Measurements from ENCODE around the gene PDE6G.

PDE6G gene

DNA sequence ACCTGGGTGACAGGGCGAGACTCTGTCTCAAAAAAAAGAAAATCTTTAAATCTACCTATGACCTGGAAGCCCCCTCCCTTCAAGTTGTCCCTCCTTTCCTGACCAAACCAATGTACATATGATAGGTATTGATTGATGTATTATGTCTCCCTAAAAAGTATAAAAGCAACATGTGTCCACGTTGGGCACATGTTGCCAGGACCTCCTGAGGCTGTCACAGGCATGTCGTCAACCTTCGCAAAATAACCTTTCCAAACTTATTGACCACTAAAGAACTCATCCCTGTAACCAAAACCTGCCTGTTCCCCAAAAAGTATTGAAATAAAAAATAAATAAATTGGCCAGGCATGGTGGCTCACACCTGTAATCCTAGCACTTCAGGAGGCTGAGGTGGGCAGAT lies 5.7 kb upstream of the PDE6G start:
- DNase-seq (ENCODE audit: low spot score) = no peak

DNA sequence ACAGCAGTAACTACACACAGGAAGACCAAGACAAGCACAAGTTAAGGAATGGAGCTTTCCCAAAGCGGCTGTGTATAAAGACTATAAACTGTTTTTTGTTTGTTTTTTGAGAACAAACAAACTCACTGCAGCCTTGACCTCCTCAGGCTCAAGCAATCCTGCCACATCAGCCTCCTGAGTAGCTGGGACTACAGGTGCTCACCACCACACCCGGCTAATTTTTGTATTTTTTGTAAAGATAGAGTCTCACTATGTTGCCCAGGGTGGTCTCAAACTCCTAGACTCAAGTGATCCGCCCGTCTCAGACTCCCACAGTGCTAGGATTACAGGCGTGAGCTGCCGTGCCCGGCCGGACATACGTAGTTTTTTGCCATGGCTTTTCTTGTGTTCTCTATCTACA lies 4.1 kb upstream of the PDE6G start:
- no peak for DNase-seq (ENCODE audit: low spot score)

DNA sequence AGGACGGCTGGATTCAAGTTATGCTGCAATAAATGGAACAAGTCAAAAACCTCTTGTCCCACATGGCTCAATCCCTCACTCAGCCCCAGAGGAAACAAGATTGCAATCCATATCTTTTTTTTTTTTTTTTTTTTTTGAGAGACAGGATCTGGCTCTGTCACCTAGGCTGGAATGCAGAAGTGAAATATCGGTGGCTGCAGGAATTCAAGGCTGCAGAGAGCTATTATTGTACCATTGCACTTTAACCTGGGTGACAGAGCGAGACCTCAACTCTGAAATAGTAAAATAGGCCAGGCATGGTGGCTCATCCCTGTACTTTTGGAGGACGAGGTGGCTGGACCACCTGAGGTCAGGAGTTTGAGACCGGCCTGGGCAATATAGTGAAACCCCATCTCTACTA lies 2.7 kb upstream of the PDE6G start:
- DNase-seq (ENCODE audit: low spot score) = no peak

DNA sequence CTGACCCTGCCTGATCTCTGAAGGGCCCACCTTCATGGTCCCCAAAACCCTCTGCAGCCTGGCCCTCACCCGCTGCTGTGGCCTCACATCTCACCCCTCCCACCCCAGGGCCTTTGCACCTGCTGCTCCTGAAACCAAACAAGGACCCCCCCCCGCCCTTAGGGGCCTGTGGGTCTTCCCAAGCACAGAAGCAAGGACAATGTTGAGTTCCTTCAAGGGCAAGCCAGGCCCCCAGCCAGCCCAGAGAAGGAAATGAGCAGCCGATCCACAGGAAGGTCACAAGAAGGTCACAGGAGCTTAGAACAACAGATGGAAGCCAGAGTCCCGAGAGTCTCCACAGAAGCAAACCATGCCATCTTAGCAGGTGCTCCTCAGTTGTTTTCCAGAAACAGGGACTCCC lies 493 bp upstream of the PDE6G start:
- DNase-seq (ENCODE audit: low spot score) = no peak

DNA sequence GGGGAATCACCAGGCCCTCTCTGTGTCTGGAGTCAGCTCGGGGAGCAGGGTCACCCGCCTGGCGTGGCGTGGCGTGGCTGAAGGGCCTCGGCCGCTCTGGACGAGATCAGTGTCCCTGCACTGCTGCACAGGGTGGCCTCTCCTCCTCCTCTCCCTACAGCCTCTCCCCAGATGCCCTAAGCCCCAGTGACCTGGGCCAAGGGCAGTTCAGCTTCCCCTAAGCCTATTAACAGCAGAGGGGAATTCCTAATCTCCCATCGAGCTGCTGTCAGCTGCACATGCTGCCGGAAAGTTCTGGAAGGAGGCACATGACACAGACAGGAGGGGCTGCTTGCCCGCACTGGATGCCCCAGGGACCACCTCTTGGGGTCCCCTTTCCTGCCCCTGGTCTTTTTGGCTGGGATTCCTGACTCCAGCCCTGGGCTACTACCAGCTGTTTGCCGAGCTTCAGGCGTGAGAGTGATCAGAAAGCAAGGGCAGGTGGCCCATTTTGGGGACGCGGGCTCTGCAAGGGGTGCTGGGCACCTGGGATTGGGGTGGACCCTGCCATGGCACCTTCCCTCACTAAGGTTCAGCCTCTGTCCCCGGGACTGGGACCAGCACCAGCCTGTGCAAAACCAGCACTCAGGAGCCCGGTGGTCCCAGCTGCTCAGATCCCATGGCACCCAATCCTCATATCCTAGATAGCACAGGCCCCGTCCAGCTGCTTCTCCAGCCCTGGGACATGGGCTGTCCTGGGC lies 794 bp downstream of the PDE6G start:
- peak; percentile 59 for DNase-seq (ENCODE audit: low spot score)

DNA sequence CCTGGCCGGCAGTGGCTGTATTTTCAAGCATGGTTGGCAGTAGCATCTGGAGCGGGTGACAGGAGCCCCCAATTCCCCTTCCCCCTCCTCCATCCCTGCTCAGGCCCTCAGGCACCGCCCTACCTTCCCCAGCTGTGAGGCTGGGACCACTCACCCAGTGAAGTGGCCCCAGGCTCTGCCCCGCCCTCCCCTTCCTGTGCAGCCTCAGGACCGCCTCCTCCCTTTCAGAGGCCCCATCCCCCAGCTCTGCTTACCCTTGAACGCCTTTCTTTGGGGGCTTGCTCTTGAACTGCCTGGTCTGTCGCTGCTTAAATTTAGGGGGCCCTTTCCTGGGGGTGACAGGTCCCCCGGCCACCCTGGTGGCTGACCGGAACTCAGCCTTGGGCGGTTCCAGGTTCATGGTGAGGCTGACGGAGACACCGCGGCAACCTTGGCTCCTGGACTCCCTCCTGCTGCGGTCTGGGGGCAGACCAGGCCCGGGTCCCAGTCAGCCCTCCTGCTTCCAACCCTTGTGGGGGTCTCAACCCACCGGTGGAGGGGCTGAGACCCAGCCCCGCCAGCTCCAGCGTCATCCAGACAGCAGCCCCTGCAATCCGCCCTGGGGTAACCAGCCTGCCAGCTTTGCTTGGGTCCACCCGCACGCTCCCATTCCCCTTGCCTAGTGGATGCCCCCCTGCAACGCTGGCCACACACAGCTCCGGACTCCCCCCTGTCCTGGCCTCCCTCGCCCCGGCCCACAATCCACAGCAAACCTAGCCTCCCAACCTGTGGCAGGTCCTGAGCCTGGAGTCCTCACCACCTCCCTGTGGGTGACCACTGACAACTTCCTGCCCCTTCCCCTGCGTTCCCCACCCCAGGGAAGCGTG lies 3.2 kb downstream of the PDE6G start:
- peak; percentile 49 for DNase-seq (ENCODE audit: low spot score)

DNA sequence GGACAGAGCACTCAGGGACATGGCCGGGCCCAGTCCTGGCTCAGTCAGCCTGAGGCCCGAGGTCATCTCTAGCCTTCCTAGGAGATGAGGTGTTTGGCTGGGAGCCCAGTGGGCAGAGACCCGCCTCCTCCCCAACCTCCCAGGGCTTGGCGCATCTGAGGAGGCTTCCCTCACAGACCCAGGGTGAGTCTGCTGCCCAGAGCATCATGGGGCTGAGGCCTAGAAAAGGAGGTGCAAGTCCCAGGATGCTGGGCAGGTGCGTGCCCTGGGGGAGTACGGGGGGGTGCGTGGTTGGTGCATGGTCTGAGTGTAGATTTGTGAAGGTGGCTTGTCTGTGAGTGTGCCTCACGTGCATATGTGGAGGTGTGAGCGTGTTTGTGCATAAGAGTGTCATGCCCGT lies 4.7 kb downstream of the PDE6G start:
- no peak for DNase-seq (ENCODE audit: low spot score)

DNA sequence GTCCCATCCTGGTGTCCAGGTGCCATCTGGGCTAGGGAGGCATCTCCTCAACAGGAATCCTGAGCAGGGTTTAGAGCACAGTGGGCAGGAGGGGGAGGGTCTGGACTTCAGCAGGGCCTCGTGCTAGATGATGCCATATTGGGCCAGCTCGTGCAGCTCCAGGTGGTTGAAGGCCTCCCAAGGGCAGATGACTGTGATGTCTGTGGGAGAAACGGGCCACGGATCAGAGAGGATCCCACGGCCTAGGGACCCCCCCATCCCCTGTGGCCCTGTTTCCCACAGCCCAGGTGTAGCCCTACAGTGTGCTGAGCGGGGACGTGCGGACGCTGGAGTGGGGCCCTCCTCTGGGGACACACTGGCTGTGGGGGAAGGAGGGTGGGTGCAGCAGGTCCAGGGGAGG lies 5.4 kb downstream of the PDE6G start:
- DNase-seq (ENCODE audit: low spot score) = peak; percentile 47

DNA sequence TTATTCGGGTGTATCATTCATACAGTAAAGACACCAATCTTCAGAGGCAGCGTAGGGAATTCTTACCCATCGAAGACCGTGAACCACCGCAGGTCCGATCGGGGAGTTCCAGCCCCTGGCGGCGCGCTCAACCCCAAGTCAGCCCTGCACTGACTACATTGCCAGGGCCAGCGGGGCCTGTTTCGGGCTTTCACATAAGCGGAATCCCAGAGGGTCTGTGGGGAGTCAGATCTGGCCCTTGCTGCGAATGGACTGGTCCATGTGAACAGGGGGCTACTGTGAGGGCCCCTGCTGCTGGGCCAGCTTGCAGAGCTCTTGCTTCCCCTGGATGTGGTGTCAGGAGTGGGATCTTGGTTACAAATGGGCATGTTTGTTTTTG lies 7.6 kb downstream of the PDE6G start:
- DNase-seq (ENCODE audit: low spot score) = no peak

DNA sequence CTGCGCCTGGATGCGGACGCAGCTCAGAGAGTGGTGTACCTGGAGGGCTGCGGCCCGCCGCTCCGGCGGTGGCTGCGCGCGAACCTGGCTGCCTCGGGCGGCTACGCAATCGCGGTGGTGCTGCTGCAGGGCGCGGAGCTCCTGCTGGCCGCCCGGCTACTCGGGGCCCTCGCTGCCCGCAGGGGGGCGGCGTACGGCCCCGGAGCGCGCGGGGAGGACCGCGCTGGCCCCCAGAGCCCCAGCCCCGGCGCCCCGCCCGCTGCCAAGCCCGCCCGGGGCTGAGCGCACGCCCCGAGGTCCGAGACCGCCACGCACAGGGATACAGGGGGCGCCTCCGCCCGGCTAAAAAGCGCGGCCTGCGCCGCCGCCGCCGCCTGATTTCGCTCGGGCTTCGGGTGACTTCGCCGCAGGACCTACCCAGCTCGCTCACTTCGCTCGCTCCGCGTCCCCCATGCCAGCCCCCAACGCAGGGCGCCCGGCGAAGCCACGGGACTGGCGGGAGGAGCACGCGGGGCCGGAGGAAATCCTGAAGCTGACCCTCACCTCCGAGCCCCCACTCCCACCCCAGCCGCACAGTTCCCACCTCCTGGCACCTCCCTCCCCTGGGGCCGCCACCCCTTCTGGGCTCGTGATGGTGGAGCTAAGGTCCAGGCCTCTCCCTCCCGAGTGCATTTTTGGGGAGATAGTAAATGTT lies 8.2 kb downstream of the PDE6G start:
- peak; percentile 52 for DNase-seq (ENCODE audit: low spot score)

DNA sequence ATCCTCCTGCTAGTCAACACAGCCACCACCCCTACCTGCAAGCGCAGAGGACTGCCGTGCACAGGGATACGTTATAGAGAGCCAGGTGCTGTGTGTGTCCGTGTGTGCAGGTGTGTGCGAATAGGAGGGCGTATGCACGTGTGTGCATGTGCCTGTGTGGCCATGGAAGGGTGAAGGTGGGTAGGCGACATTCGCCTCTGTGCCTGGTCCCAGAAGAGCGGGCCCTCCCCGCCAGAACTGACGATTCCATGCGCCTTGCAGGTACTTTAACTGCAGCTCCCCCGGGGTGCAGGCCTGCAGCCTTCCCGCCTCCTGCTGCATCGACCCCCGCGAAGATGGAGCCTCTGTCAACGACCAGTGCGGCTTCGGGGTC lies 8.7 kb downstream of the PDE6G start:
- DNase-seq (ENCODE audit: low spot score) = no peak

DNA sequence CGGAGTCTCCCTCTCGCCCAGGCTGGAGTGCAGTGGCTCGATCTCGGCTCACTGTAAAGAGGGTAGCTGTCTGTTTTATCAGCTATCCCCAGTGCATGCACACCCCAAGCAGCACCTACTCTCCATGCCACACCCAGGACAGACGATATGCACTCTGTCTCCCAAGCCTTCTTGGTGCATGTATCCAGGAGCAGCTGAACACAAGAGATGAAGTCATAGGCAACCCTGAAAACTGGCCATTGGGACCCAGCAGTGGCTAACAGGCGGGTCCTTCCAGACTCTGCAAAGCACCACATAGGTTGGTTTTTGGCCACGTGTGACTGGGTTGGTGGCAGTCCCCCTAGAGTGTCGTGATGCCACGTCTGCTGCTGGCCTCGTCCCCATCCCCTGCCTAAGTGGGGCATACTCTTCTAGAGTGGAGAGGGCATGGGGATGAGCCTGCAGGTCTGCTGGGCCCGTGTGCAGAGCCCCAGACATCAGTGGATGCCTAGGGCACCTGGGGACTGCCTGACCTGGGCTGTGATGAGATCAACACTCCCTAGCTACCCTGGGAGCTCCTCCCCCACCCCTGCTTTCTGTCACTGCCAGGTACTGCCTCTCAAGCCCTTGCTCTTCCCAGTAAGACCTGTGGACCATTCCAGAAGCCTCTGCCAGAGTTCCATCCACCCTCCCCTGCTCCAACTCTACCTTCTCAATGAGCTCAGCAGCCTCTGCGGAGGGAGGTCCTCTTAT lies 9.3 kb downstream of the PDE6G start:
- DNase-seq (ENCODE audit: low spot score) = no peak

DNA sequence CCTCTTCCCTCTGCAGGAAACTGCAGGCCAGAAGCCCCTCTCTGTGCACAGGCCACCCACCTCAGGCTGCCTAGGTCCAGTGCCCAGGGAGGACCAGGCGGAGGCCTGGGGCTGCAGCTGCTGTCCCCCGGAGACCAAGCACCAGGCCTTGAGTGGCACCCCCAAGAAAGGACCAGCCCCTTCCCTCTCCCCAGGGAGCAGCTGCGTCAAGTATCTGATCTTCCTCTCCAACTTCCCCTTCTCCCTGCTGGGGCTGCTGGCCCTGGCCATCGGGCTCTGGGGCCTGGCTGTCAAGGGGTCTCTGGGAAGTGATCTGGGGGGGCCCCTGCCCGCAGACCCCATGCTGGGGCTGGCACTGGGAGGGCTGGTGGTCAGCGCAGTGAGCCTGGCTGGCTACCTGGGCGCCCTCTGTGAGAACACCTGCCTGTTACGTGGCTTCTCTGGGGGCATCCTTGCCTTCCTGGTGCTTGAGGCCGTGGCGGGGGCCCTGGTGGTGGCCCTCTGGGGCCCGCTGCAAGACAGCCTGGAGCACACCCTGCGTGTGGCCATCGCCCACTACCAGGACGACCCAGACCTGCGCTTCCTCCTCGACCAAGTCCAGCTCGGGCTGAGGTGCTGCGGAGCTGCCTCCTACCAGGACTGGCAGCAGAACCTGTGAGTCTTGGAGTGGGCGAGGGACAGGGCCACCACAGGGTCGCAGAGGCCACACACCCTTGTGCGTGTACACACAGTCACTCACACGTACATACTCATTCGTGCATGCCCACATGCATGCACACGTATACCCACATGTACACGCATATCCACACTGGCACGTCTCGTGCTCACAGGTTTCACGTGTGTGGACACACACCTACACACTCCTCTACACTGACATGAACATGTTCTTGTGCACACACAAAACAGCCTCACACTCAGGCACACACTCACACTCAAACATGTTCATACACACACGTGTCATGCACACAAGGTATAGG lies 11.1 kb downstream of the PDE6G start:
- DNase-seq (ENCODE audit: low spot score) = no peak

DNA sequence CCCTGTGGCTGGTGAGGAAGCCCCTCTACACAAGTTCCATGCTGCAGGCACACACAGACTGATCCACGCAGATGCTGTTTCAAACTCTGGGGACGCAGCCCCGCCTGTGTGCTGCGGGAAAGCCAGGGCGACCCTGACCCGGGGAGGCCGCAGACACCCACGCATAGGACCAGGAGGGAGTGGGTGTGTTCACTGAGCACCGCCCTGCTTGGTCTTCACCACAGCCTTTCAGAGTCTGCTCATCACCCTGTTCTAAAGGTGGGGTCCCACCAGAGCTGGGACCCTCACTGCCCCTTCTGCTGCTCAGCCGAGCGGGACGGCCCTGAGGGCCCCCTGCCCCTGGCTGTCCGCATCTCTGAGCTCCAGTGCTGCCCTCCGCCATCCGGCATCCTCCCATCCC lies 11.8 kb downstream of the PDE6G start:
- DNase-seq (ENCODE audit: low spot score) = no peak

DNA sequence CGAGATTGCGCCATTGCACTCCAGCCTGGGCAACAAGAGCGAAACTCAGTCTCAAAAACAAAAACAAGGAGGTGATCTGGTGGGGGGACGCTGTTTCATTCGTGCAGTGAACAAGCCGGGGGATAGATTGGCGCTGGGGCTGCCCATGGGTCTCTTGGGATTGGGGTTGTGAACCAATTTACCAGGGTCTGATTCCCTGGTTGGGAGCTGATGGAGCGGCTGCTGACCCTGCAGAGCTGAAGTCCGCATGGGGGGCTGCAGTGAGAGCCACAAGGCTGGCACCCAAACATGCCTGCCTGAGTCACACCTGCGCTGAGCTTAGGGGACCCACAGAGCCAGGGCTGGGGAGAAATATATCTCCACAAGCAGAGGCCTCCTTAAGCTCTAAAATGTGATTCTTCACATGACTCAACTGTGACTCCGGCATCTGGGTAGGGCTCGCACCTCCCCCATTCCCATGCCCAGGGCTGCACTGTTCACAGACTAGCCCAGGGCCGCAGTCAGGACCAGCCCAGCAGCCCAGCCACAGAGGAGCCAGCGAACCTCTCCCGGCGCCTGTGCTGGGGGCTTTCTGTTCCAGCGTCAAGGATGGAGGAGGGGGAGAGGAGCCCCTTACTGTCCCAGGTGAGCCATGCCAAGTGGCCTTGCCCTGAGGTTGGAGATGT lies 14.4 kb downstream of the PDE6G start:
- DNase-seq (ENCODE audit: low spot score) = peak; percentile 53

DNA sequence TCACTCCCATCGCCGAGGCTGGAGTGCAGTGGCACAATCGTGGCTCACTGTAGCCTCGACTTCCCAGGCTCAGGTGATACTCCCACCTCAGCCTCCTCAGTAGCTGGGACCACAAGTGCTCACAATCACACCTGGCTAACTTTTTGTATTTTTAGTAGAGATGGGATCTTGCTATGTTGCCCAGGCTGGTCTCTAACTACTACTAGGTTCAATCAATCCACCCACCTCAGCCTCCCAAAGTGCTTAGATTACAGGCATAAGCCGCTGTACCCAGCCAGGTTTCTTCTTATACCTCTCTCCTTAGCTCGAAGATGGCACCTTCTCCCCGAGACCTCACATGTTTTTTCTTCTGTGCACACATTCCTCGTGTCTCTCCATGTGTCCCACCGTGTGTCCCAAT lies 16.3 kb downstream of the PDE6G start:
- no peak for DNase-seq (ENCODE audit: low spot score)

DNA sequence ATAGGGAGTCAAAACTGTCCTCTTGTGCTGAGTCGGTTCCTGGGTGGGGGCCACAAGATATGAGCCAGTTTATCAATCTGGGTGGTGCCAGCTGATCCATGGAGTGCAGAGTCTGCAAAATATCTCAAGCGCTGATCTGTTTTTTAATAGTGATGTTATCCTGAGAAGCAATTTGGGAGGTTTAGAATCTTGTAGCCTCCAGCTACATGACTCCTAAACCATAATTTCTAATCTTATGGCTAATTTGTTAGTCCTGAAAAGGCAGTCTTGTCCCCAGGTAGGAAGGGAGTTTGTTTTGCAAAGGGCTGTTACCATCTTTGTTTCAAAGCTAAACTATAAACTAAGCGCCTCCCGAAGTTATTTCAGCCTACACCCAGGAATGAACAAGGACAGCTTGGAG lies 17.7 kb downstream of the PDE6G start:
- no peak for DNase-seq (ENCODE audit: low spot score)

DNA sequence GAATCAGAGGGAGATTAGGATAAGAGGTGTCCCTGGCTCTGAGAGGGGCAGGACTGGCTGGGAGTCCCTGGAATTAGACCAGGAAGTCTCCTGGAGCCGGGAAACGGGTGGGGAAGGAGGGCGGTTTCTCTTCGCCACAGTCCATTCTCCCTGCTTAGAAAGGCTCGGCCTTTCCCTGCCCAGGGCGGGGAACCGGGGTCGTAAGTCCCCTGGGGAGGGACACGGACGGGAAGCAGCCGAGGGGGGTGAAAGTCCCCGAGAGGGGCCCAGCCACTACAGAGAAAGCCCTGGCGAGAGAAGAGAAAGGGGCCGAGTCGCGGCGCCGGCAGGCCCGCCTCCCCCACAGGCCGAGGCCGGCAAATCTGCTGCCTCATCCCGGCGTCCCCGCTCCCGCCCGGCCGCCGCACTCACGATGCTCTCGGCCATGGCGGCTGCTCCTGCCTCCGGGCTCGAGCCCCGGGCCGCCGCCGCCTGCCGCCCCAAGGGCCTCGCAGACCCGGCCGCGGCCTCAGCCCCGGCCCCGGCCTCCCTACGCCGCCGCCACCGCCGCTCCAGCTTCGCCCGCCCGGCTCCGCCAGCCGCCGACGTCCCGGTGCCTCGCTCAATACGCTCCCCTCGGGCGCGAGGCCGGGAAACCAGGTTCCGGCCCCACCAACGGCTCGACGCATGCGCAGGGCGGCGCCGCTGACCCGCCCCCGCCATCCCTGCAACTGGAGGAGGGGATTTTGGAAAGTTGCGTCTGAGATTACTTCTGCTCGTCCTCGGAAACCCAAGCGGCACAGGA lies 19.6 kb downstream of the PDE6G start, which contains the start of the genes NPLOC4 and TSPAN10:
Gene NPLOC4, minus strand, starts transcription at position 608 of the 784 bp plus-strand sequence. Its CDS starts 182 bp downstream, at position 426.
Gene TSPAN10, plus strand, starts transcription at position 692 of the 784 bp plus-strand sequence. CDS start 5,217 bp downstream, outside the sequence.
- DNase-seq (ENCODE audit: low spot score) = peak; percentile 98

DNA sequence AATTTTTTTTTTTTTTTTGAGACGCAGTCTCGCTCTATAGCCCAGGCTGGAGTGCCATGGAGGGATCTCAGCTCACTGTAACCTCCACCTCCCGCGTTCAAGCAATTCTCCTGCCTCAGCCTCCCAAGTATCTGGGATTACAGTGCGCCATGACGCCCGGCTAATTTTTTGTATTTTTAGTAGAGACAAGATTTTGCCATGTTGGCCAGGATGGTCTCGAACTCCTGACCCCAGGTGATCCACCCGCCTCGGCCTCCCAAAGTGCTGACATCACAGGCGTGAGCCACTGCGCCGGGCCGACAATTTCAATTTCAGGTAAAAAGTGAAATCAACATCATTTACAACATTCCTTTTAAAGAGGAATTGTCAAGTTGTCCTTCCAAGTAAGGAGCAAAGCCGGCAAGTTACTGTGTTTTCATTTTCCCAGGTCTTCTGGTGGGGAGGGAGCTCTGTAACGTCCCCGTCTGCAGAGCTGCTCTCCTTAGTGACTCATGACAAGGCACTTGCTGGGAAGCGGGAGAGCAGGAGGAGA lies 20.3 kb downstream of the PDE6G start:
- no peak for DNase-seq (ENCODE audit: low spot score)
